Measurements from ENCODE around the gene C1QTNF1.
"Not testable (repeated sequence)": the region's sequence is repeated elsewhere in the genome, so short reads cannot be mapped to it uniquely, and the experiment has no call there.

Gene C1QTNF1

DNA sequence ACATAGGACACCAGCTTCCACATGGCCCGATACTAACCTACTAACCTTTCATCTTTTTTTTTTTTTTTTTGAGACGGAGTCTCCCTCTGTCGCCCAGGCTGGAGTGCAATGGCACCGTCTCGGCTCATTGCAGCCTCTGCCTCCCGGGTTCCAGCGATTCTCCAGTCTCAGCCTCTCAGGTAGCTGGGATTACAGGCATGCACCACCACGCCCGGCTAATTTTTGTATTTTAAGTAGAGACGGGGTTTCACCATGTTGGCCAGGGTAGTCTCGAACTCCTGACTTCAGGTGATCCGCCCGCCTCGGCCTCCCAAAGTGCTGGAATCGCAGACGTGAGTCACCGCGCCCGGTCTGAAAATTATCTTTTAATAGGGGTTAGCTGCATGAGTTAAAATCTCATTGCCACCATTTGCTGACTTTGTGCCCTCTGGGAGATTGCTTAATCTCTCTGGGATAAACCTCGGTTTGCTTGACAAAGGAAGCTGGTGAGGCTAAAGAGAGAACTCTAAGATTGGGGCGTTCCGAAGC is 50.2 kb downstream of the C1QTNF1 start:
- H3K27ac ChIP-seq; DNase-seq (ENCODE audit: low read depth, low spot score): not testable (repeated sequence)

DNA sequence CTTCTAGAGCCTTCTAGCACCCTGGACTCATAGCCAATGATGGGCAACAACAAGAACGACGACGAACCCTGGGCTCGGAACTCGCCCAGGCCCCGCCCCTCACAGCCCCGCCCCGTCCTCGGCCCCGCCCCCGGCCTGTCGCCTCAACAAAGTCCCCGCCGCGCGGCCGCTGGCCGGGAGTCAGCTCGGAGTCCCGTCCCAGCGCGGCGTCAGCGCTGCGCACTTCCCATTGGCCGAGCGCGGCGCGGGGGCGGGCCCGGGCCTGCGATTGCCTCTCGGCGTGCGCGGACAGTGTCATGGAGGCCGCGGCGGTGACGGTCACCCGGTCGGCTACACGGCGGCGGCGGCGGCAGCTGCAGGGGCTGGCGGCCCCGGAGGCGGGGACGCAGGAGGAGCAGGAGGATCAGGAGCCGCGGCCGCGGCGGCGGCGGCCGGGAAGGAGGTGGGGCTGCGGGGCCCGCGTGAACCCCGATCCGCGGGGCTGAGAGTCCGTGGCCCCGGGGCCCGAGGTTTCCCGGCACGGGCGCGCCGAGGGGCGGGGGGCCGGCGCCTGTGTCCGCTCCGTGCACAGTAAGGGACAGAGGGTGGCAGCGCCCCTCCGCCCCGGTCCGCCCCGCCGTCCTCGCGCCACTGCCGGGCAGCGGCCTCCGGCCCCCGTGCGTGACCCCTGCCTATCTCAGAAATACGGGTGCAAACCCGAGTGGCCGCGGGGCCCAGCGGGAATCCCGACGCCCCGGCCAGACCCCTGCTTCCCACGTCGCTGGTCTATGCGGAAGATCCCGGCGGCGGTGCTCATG is 50.9 kb downstream of the C1QTNF1 start, which contains the start of gene ENGASE:
TSS of gene ENGASE (plus strand) at position 176 of the 797 bp plus-strand sequence. CDS start at position 297, 121 bp downstream.
- DNase-seq (ENCODE audit: low read depth, low spot score), result peak; percentile 60
- H3K27ac ChIP-seq, result no peak within 1 kb of the TSS

DNA sequence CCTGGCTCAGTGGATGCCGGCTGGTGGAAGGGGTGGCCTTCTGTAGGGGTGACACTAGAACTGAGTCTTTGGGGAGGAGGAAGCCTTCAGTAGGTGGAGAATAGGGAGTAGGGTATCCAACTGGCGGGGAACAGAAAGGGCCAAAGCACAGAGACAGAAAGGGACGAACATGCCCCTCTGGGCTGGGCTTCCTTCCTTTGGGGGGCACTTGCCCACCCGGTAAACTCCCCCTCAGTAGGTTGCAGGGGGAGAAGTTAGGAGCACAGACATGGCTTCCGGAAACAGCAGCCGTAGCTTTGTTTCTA is 51.4 kb downstream of the C1QTNF1 start:
- no peak overlapping the region for H3K27ac ChIP-seq
- no peak for DNase-seq (ENCODE audit: low read depth, low spot score)

DNA sequence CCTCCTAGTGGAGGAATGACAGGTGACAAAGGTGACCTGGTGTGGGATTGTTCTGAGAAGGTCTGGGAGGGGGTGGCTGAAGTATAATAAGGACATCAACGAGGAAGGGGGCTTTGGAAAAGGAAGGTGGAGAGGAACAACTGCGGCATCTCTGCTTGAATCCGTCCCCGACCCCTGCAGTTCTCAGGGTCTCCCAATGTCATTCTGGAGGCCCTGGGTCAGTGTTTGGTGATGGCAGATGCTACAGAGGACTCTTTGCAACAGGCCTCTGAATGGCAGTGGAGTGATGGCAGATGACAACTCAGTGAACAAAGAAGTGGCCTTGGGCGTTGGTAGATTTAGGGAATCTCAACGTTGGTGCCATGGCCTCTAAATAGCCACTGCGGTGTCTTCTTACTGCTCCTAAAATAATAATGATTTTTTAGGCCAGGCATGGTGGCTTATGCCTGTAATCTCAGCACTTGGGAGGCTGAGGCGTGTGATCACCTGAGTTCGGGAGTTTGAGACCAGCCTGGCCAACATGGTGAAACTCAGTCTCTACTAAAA is 52.0 kb downstream of the C1QTNF1 start:
- no peak for DNase-seq (ENCODE audit: low read depth, low spot score)
- no peak overlapping the region for H3K27ac ChIP-seq

DNA sequence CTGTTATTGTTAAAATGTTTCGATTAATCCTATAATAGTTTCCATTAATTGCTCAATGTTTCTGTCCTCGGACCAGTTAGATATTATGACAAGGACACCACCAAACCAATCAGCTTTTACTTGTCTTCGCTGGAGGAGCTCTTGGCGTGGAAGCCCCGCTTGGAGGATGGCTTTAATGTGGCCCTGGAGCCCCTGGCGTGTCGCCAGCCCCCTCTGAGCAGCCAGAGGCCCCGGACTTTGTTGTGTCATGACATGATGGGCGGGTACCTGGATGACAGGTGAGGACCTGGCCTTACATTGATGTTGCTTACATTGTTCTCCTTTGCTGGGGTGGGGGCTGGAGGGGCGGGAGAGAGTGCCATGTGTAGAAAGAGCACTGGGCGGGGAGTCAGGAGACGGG is 53.6 kb downstream of the C1QTNF1 start:
- no peak overlapping the region for H3K27ac ChIP-seq
- DNase-seq (ENCODE audit: low read depth, low spot score), result no peak

DNA sequence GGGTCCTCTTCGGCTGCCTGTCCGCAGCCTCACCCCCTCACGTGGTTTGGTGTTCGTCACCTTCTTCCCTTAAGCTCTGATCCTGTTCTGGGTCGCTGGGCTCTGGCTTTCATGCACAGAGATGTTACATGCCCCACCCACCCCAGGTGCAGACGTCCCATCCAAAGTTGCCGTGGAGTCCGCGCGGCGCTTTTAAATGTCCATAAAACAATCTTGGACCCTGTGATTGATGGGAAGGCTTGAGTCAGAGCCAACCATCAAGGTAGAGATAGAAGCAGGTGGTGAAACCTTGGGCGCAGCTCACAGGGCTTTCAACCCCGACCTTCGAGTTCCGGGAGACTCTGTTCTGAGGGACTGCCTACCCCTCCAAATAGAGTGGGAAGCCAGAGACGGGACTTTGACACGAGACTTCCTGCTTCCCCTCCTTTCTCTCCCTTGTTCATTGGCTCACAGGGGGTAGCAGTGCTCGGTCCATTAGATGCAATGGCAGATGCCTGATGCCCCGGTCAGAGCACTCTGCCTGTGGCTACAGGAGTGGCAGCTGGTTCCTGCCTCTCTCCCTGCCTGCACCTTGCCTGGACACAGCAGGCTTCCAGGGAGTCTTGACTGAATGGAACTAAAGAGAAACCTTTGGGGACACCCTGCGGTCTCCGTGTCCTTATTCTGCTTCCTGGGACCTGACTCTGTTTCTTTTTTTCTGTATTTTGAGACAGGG is 54.7 kb downstream of the C1QTNF1 start:
- no peak for DNase-seq (ENCODE audit: low read depth, low spot score)
- no peak overlapping the region for H3K27ac ChIP-seq

DNA sequence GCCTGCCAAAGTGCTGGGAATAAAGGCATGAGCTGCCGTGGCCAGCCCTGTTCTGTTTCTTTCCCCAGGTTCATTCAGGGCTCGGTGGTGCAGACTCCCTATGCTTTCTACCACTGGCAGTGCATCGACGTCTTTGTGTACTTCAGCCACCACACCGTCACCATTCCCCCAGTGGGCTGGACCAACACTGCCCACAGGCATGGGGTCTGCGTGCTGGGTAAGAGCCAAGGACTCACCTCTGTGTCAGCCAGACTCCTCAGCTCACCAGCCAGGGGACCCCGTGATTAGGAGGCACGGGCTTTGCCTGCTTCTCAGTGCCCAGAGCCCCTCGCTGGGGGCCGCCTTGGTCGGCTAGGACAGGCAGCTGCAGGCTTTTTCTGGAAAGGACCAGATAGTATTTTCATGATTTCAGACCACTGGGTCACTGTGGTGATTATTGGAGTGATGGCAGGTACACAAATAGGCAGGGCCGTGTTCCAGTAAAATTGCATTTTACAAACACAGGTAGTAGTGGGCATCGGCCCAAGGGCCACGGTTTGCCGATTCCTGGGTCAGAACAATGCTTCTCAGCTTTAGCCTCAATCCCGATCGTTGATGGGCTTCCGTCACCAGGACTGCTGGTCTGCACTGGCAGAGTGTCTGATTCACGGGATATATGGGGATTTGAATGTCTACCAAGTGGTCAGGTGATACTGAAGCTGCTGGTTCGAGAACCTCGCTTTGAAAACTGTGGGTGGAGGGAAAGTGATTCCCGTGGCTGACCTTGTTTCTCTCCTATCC is 55.6 kb downstream of the C1QTNF1 start:
- H3K27ac ChIP-seq, result no peak overlapping the region
- no peak for DNase-seq (ENCODE audit: low read depth, low spot score)

DNA sequence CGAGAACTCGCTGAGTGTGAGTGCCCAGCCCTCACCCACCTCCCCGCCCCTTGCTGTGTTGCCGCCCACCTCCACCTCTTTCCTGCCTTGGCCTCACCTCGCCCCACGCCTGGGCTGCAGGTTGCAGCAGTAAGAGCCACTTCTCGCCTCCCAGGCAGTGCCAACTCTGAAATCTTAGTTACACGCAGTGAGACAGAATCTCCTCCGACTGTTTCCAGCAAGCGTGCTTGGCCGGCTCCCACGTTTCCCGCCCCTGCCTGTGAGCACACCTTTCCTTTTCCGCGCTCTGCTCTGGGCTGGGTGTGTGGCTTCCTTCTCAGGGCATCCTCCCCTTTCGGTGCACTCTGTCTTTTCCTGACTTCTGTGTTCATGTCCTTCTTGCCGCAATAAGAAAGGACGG is 56.4 kb downstream of the C1QTNF1 start:
- DNase-seq (ENCODE audit: low read depth, low spot score), result no peak
- H3K27ac ChIP-seq, result no peak overlapping the region

DNA sequence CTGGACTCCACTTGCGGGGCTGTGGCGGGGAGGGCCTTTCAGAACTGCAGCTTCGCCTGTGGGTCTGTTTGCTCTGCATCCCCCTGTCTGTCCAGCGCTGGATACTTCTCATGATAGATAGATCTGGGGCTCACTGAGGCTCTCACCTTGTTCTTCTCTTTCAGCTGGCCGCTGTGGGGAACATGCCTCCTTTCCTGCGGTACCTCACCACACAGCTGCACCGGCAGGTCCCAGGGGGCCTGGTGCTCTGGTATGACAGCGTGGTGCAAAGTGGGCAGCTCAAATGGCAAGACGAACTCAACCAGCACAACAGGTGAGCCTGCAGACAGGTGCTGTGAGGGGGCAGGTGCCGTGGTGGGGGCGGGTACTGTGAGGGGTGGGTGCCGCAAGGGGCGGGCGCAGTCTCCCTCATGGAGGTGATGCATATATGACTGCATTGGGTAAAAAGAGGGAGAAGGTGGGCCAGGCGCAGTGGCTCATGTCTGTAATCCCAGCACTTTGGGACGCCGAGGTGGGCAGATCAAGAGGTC is 56.9 kb downstream of the C1QTNF1 start:
- no peak overlapping the region for H3K27ac ChIP-seq
- no peak for DNase-seq (ENCODE audit: low read depth, low spot score)

DNA sequence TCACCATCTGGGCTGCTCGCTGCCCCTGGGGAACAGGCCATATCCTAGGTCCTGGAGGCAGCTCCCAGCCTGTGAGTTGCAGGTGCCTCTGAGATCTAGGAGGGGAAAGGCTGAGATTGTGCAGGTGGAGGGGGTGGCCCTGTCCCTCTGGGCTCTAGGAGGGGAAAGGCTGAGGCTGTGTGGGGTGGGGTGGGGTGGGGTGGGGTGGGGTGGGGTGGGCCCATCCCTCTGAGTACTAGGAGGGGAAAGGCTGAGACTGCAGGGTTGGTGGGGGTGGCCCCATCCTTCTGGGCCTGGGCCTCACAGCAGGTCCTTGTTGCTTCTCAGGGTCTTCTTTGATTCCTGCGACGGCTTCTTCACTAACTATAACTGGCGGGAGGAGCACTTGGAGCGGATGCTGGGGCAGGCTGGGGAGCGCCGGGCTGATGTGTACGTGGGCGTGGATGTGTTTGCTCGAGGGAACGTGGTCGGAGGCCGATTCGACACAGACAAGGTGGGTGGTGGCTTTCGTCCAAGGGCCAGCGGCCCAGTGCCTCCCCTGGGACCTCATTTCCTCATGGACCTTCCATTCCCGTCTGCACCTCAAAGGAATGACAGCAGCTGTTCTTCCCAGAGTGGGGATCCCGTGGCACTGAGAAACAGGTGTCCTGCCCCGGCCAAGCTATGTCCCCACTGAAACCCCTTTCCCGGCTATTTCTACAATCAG is 57.8 kb downstream of the C1QTNF1 start:
- H3K27ac ChIP-seq, result no peak overlapping the region
- no peak for DNase-seq (ENCODE audit: low read depth, low spot score)

DNA sequence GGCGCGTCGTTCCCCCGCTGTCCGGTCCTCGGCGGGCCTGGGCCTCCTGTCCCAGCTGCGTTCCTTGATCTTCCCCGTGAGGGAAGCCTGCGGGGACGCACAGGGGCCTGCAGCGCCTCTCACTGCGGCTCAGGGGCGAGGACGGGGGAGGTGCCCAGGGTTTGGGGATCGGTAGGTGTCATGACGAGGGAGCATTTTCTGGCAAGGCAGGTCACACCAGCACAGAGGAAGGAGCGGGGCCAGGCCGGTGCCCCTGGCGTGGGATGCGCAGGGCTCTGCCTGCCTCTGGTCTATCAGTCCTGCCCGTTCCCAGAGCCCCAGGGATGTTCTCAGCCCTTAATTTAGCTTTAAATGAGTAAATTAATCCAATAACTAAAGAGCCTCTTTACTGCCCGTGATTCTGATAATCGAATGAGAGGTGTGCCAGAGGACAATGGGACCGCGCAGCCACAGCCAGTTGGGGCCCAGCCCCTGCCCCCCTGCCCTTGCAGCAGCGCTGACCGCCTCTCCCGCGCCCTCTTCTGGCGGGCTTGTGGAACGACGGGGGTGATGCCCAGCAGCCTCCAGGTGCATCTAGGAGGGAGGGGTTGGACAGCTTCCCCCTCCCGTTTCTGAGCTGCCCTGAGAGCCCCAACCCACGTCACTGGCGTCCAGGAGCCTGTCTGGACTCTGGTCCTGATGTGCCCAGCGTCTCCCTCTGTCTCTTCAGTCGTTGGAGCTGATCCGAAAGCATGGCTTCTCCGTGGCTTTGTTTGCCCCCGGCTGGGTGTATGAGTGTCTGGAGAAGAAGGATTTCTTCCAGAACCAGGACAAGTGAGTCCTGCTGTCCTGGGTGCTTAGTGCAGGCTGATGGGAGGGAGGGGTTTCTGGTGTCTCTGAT is 58.6 kb downstream of the C1QTNF1 start:
- no peak overlapping the region for H3K27ac ChIP-seq
- DNase-seq (ENCODE audit: low read depth, low spot score), result no peak

DNA sequence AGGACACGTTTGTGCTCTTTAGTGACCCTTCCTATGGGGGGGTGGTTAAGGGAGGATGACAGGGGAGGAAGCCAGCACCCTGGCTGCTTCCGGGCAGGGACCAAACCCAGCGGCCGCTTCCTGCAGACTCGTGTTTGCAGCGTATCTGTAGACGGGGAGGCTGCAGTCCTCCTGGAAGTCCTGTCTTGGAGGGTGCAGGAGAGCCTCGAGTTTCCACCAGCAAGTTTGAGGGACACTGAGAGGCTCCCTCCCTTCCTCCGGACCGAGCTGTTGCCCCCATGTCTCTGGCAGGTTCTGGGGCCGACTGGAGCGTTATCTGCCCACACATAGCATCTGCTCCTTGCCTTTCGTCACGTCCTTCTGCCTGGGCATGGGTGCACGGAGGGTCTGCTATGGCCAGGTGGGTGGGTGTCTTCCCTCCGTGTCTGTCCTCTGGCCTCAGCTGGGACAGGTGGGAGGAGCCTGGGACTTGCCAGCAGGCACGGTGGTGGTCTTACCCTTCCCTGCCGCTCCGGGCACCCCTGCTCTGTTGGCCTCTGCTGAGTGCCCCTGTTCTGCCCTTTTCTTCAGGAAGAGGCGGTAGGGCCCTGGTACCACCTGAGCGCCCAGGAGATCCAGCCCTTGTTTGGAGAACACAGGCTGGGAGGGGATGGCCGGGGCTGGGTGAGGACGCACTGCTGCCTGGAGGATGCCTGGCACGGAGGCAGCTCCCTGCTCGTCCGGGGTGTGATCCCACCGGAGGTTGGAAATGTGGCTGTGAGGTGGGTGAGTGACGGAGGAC is 59.4 kb downstream of the C1QTNF1 start:
- H3K27ac ChIP-seq, result no peak overlapping the region
- DNase-seq (ENCODE audit: low read depth, low spot score), result no peak

DNA sequence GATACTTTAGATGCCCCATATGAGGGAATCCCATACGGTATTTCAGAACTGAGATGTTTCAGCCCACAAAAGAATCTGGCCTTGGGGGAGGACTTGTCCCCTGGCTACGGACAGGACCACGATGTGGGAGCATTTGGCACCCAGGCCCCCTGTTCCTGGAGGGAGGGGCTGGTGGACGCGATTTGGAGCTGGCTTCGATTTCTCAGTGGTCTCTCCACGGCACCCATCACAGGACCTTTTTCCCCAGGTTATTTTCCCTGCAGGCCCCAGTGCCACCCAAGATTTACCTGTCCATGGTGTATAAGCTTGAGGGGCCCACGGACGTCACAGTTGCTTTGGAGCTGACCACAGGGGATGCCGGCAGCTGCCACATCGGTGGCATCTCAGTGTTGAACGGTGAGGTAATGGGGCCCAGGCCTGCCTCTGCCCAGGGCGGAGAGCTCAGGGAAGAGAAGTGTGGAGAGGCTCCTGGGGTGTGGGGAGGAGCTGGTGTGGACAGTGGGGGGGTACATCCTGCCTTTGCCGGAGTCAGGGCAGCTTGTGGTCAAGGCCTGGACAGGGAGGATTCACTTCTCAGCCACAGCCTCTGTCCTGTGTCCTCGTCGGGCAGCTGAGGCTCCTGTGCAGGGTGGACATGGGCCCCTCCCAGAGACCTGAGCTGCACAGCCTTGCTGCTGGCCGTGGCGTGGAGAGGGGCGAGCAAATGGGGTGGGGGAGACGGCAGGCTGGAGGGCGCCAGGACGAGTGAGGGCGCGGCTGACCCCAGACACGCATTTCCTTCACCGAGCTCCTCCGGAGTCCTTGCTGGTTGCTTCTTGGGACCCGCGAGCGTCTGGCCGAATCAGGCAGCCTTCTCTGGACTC is 60.6 kb downstream of the C1QTNF1 start:
- no peak overlapping the region for H3K27ac ChIP-seq
- DNase-seq (ENCODE audit: low read depth, low spot score), result no peak

DNA sequence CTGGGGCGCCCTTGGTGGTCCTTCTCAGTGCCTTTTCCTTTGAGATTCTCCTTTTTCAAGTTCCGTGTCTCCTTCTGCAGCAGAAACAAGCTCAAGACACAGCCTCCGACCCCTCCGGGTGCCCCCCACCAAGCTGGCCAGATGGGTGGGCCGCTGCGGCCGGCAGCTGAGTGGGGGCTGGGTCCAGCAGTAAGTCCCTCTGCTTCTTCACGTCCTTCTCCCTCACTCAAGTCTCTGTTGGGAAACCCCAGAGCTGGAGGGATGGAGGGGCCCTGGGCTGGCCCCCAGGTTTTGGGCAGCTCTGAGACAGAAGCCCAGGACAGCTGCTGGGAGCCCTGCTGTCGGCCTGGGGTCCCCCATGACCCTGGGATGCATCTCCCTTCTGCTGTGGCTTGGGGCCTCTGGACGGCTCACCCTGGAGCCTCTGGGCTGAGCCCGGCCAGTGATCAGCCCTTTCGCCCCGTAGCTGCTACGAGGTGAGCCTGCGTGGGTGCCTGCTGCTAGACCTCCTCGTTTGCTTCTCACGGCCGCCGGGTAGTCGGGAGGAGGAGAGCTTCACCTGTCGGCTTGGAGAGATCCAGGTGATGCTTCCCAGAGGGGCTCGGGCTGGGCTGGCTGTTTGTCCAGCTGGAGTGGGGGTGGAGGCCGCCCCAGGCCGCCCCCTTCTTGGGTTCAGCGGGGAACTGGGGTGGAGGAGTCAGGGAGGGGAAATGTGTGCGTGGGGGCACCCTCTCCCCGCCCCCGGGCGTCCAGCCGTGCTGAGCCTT is 61.4 kb downstream of the C1QTNF1 start:
- no peak overlapping the region for H3K27ac ChIP-seq
- no peak for DNase-seq (ENCODE audit: low read depth, low spot score)

DNA sequence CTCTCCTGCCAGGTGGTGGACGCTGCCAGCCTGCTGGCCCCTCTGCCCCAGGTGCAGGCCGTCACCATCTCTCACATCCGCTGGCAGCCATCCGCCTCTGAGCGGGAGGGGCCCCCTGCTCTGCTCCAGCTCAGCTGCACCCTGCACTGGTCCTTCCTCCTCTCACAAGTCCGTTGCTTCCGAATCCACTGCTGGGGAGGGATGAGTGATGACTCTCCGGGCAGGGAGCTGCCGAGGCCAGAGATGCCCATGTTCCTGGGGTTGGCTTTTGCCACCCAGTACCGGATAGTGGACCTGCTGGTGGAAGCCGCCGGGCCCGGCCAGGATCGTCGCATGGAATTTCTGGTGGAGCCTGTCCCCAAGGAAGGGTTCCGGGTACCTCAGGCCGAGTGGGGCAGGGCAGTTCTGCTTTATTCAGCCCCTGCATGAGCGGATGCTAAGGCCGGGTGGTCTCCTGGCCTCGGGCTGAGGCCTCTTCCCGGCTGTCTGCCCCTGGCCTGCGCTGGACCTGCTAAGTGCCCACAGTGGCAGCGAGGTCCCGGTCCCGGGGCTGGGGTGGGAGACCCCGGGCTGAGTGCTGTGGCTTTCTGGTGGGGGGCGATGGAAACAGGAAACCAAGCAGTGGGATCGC is 62.1 kb downstream of the C1QTNF1 start:
- no peak for DNase-seq (ENCODE audit: low read depth, low spot score)
- no peak overlapping the region for H3K27ac ChIP-seq
